Neural crest cell (in vitro differentiated cells): Measurements from ENCODE around the gene B2M. TPM values are rescaled to one million over a fixed set of nuclear protein-coding genes. Genes with fewer than 3 reads are reported as not detected.

Source experiments
- DNase-seq: peaks from one replicate; pipeline ENCODE4 v3.0.0; 2021; ENCODE audit warnings: low read depth, mixed read lengths, low spot score
- H3K27ac Mint-ChIP-seq: one replicate; pipeline ENCODE4 v1.8.0; 2021; ENCODE audit warnings: mild to moderate bottlenecking, mixed read lengths; ENCODE audit not compliant: unreplicated experiment
- H3K27me3 Mint-ChIP-seq: 2 replicates; pipeline ENCODE4 v1.8.0; 2021; ENCODE audit warnings: low read depth, mild to moderate bottlenecking, mixed read lengths
- H3K36me3 Mint-ChIP-seq: 2 replicates; pipeline ENCODE4 v1.8.0; 2021; ENCODE audit warnings: low read depth, mild to moderate bottlenecking, mixed read lengths
- H3K4me1 Mint-ChIP-seq: 2 replicates; pipeline ENCODE4 v1.8.0; 2021; ENCODE audit warnings: mixed read lengths
- H3K4me3 Mint-ChIP-seq: one replicate; pipeline ENCODE4 v1.8.0; 2021; ENCODE audit warnings: mild to moderate bottlenecking, mixed read lengths
- H3K9me3 Mint-ChIP-seq: 2 replicates; pipeline ENCODE4 v1.8.0; 2021; ENCODE audit warnings: mixed read lengths
- CTCF ChIP-seq: fragments of 200-600 bp; sonication (generic); conservative IDR thresholded peaks from 2 replicates; pipeline ENCODE4 v1.5.0; 2021; ENCODE audit warnings: antibody characterized with exemption, mild to moderate bottlenecking
- long read RNA-seq: library from polyadenylated mRNA; unstranded; transcript quantifications from one replicate; pipeline ENCODE4 v2.0.0, GENCODE V29; 2020
- total RNA-seq: library from RNA; stranded (reverse); gene quantifications from 2 replicates; pipeline ENCODE4 v1.2.1, GENCODE V29; 2021

Gene B2M
- 95.2 and 104 TPM in 2 replicates for total RNA-seq
- long read RNA-seq, transcript B2M-204 (4 exons, 1,705 nt): major isoform, 97 of 105 reads
- long read RNA-seq, partial matches to known transcripts: 5 of 105 reads
- long read RNA-seq, other reads (novel, unspliced or antisense): 0 of 105 reads

- peak within 1 kb of the TSS; percentile 100 for H3K4me3 Mint-ChIP-seq
These were observed at the start of gene B2M, which contains the start of gene PATL2 for GRCh38 chr15:44711096-44711742. TSS of gene B2M (plus strand) at chr15:44711517. CDS start at chr15:44711547, 30 bp downstream. TSS of gene PATL2 (minus strand) at chr15:44711323. CDS start at chr15:44676490, 34,833 bp downstream.

GRCh38 chr15:44661576-44661975 lies 49.7 kb upstream of the B2M start:
- Mint-ChIP-seq H3K4me3 (peak overlapping the region; percentile 57), H3K9me3 (peaks cover 2% of the 10 kb centered on the region), H3K4me1 (peaks cover 18% of the 10 kb centered on the region), H3K27me3 (peaks cover 4% of the 10 kb centered on the region), H3K27ac (no peak overlapping the region), H3K36me3 (peaks cover 7% of the 10 kb centered on the region)
- no peak for DNase-seq
- no peak for TF ChIP-seq CTCF

More at GRCh38 chr15:44711096-44711742, at the start of gene B2M, which contains the start of gene PATL2:
- Mint-ChIP-seq H3K36me3 (peaks cover 4% of the 10 kb centered on the region), H3K9me3 (no peaks in the 10 kb centered on the region), H3K4me1 (peaks cover 23% of the 10 kb centered on the region), H3K27me3 (no peaks in the 10 kb centered on the region), H3K27ac (peak within 1 kb of the TSS; percentile 99)
- no peak for TF ChIP-seq CTCF
- DNase-seq: peak; percentile 95

- Mint-ChIP-seq H3K9me3 (peaks cover 2% of the 10 kb centered on the region), H3K36me3 (peaks cover 7% of the 10 kb centered on the region), H3K27me3 (peaks cover 12% of the 10 kb centered on the region), H3K4me3 (peak overlapping the region; percentile 99), H3K27ac (peak overlapping the region; percentile 94), H3K4me1 (peaks cover 18% of the 10 kb centered on the region)
- TF ChIP-seq CTCF: no peak
- DNase-seq: peak; percentile 19
These were observed 48.6 kb upstream of the B2M start for GRCh38 chr15:44662478-44663409.

GRCh38 chr15:44663410-44664308 lies 47.7 kb upstream of the B2M start, which contains the start of gene SPG11:
TSS of gene SPG11 (minus strand) at chr15:44663662. CDS start at chr15:44663647, 15 bp downstream.
- Mint-ChIP-seq H3K4me1 (peaks cover 18% of the 10 kb centered on the region), H3K27ac (peak within 1 kb of the TSS; percentile 94), H3K4me3 (peak within 1 kb of the TSS; percentile 99), H3K36me3 (peaks cover 7% of the 10 kb centered on the region), H3K9me3 (peaks cover 2% of the 10 kb centered on the region), H3K27me3 (peaks cover 15% of the 10 kb centered on the region)
- DNase-seq: peak; percentile 97
- peak; percentile 95 for TF ChIP-seq CTCF
